ENCODE measurements around the gene NKX2-4.
"Not testable (repeated sequence)": the region's sequence is repeated elsewhere in the genome, so short reads cannot be mapped to it uniquely, and the experiment has no call there.

The NKX2-4 gene

GRCh38 chr20:21393816-21394519 is 3.4 kb downstream of the NKX2-4 start:
- no peak for DNase-seq (ENCODE audit: low read depth)

GRCh38 chr20:21393166-21393565 is 4.2 kb downstream of the NKX2-4 start:
- no peak for DNase-seq (ENCODE audit: low read depth)

- DNase-seq (ENCODE audit: low read depth), result no peak
These were observed 5.4 kb downstream of the NKX2-4 start for GRCh38 chr20:21391972-21392352.

- DNase-seq (ENCODE audit: low read depth), result no peak
These were observed 5.9 kb downstream of the NKX2-4 start for GRCh38 chr20:21391185-21391971.

GRCh38 chr20:21390768-21391167 is 6.6 kb downstream of the NKX2-4 start:
- DNase-seq (ENCODE audit: low read depth), result no peak

GRCh38 chr20:21389368-21389767 is 8.0 kb downstream of the NKX2-4 start:
- DNase-seq (ENCODE audit: low read depth), result no peak

GRCh38 chr20:21388566-21388965 is 8.8 kb downstream of the NKX2-4 start:
- DNase-seq (ENCODE audit: low read depth), result no peak

- no peak for DNase-seq (ENCODE audit: low read depth)
These were observed 9.8 kb downstream of the NKX2-4 start for GRCh38 chr20:21387528-21387927.

GRCh38 chr20:21386111-21386510 is 11.2 kb downstream of the NKX2-4 start:
- DNase-seq (ENCODE audit: low read depth), result no peak

GRCh38 chr20:21384308-21384892 is 12.9 kb downstream of the NKX2-4 start:
- no peak for DNase-seq (ENCODE audit: low read depth)

GRCh38 chr20:21381619-21382018 is 15.7 kb downstream of the NKX2-4 start:
- DNase-seq (ENCODE audit: low read depth), result no peak

- DNase-seq (ENCODE audit: low read depth), result no peak
These were observed 16.6 kb downstream of the NKX2-4 start for GRCh38 chr20:21380711-21381110.

GRCh38 chr20:21378259-21378658 is 19.1 kb downstream of the NKX2-4 start:
- DNase-seq (ENCODE audit: low read depth), result no peak

GRCh38 chr20:21377701-21378100 is 19.6 kb downstream of the NKX2-4 start:
- no peak for DNase-seq (ENCODE audit: low read depth)

- no peak for DNase-seq (ENCODE audit: low read depth)
These were observed 20.7 kb downstream of the NKX2-4 start for GRCh38 chr20:21376626-21377025.

- no peak for DNase-seq (ENCODE audit: low read depth)
These were observed 23.9 kb downstream of the NKX2-4 start for GRCh38 chr20:21373436-21373835.

- no peak for DNase-seq (ENCODE audit: low read depth)
These were observed 25.3 kb downstream of the NKX2-4 start for GRCh38 chr20:21372016-21372415.

GRCh38 chr20:21371193-21371592 is 26.1 kb downstream of the NKX2-4 start:
- DNase-seq (ENCODE audit: low read depth), result no peak

GRCh38 chr20:21368791-21369190 is 28.5 kb downstream of the NKX2-4 start:
- DNase-seq (ENCODE audit: low read depth), result no peak

GRCh38 chr20:21366273-21366672 is 31.1 kb downstream of the NKX2-4 start:
- DNase-seq (ENCODE audit: low read depth), result not testable (repeated sequence)

GRCh38 chr20:21365771-21366170 is 31.6 kb downstream of the NKX2-4 start:
- DNase-seq (ENCODE audit: low read depth), result no peak

GRCh38 chr20:21364413-21364812 is 32.9 kb downstream of the NKX2-4 start:
- DNase-seq (ENCODE audit: low read depth), result no peak

GRCh38 chr20:21361266-21361665 is 36.1 kb downstream of the NKX2-4 start:
- no peak for DNase-seq (ENCODE audit: low read depth)
